PC-3 (cell line): ENCODE results near the gene WHRN.

Experiments
- EZH2phosphoT487 ChIP-seq: fragments of 300-600 bp; sonication (generic); IDR thresholded peaks from 2 replicates; pipeline ENCODE4 v1.6.1; 2018; ENCODE audit warnings: mild to moderate bottlenecking, antibody characterized with exemption, low read length, borderline replicate concordance
- TF ChIP-seq, protein P1 (sequence below): fragments of 300-600 bp; sonication (generic); conservative IDR thresholded peaks from 2 replicates; pipeline ENCODE4 v1.5.1; 2017; ENCODE audit warnings: antibody characterized with exemption, low read depth, mild to moderate bottlenecking, low read length

DNA sequence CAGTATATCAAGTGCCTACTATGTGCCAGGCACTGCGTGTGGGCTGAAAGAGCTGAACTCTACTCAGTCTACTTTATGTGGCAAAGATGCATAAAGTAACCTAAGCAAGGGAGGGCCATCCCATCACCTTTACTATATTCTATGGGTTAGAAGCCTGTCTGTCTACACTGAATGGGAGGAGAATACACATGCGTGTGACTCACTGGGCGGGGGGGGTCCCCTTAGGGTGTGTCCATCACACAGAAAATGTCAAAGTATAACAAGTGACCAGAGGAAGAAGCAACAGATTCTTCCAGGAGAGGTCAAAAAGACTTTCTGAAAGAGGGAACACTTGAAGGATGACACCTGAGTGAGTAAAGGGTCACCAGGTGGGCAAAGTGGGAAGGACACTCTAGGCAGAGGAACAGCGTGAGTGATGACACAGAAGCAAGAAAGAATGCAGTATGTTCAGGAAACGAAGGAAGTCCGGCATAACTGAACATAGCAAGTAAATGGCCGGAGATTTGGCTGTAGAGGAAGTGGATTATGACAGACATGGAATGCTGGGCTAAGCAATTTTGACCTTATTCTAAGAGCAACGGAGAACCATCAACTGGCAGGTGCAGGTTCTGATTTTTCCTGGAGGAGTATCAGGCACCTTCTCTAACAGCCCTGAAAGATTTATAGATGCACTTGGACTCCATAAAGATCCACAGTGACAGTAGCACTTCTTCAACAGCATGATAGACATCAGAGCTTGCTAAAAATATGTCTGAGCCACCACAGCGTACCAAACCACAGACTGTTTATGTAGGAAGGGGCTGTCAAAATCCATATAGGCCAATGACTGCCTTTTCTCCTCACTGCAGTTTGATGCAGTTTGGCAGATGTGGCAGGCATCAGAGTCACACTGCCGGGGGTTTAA is 8.0 kb upstream of the WHRN start:
- TF ChIP-seq, protein P1, sequence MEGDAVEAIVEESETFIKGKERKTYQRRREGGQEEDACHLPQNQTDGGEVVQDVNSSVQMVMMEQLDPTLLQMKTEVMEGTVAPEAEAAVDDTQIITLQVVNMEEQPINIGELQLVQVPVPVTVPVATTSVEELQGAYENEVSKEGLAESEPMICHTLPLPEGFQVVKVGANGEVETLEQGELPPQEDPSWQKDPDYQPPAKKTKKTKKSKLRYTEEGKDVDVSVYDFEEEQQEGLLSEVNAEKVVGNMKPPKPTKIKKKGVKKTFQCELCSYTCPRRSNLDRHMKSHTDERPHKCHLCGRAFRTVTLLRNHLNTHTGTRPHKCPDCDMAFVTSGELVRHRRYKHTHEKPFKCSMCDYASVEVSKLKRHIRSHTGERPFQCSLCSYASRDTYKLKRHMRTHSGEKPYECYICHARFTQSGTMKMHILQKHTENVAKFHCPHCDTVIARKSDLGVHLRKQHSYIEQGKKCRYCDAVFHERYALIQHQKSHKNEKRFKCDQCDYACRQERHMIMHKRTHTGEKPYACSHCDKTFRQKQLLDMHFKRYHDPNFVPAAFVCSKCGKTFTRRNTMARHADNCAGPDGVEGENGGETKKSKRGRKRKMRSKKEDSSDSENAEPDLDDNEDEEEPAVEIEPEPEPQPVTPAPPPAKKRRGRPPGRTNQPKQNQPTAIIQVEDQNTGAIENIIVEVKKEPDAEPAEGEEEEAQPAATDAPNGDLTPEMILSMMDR = no peak
- no peak for TF ChIP-seq EZH2phosphoT487
